Activated naive CD8-positive, alpha-beta T cell treated with anti-CD3 and anti-CD28 coated beads, Interleukin-2, amount 10 ng/mL, durations not matched to agents 7 days and 5 days (primary cell): ENCODE measurements around the gene LYZL1. TPM values are rescaled to one million over a fixed set of nuclear protein-coding genes. Genes with fewer than 3 reads are reported as not detected.
"Not testable (repeated sequence)": the region's sequence is repeated elsewhere in the genome, so short reads cannot be mapped to it uniquely, and the experiment has no call there.

Source experiments
- ATAC-seq: fragments of 150-1000 bp; cut with Tn5 transposase; one replicate; pipeline ENCODE4 v1.10.0; 2021; ENCODE audit warnings: low read depth, moderate library complexity
- POLR2A ChIA-PET: fragments of 350-600 bp; sonication (Branson Sonifier 250); formaldehyde crosslinking; loops from one replicate; lab custom pipeline; 2021; ENCODE audit warnings: antibody characterized with exemption; lab: Charles Lee
- DNase-seq: peaks from one replicate; pipeline ENCODE4 v3.0.0; 2021
- H3K27ac Mint-ChIP-seq: one replicate; pipeline ENCODE4 v1.8.0; 2022; ENCODE audit warnings: mild to moderate bottlenecking, mixed read lengths
- H3K27me3 Mint-ChIP-seq: one replicate; pipeline ENCODE4 v1.8.0; 2022; ENCODE audit warnings: mild to moderate bottlenecking, moderate library complexity, mixed read lengths
- H3K36me3 Mint-ChIP-seq: one replicate; pipeline ENCODE4 v1.8.0; 2021; ENCODE audit warnings: mild to moderate bottlenecking, mixed read lengths
- H3K4me1 Mint-ChIP-seq: one replicate; pipeline ENCODE4 v1.8.0; 2021; ENCODE audit warnings: mixed read lengths
- H3K4me3 Mint-ChIP-seq: one replicate; pipeline ENCODE4 v1.8.0; 2022; ENCODE audit warnings: mild to moderate bottlenecking, moderate library complexity, mixed read lengths
- H3K9me3 Mint-ChIP-seq: one replicate; pipeline ENCODE4 v1.8.0; 2021; ENCODE audit warnings: mixed read lengths
- total RNA-seq, 2 experiments: library from RNA; stranded (reverse); gene quantifications; one replicate each; pipeline ENCODE4 v1.2.3, GENCODE V29; 2021

Gene LYZL1
- total RNA-seq, 2 experiments from 2014 or later = not detected

DNA sequence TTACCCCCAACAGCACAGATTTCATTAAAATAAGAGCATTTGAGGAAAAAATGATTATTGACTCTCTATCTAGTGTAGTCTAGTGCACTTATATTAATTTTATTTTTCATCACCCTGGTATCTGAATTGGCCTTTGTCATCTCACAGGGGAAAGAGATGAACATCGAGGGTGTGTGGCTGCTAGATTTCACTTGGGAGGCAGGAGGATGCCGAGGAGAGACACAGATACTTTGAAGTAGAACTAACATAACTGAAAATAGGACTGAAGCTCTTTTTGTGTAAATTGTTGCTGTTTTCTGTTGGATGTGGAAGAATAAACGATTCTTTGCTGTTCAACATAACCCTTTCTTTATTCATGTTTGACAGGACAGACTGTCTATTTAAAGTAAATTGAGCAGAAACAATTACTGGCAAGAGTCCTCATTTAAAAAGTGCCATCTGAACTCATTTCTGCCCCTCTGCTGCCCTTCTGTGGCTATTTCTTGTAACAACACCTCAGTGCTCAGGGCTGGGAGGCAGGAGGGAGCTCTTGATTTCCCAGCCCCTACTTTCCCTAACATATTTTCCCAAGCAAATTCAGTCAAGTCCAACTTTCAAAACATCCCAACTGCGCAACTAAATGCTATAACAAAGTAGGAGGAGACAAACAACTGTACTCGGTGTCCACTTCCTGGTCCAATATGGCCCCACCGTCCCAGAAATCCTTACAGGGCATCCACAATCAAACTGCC lies 15.6 kb downstream of the LYZL1 start:
- peaks cover 5% of the 10 kb centered on the region for H3K4me1 Mint-ChIP-seq
- ATAC-seq = no peak
- H3K4me3 Mint-ChIP-seq = peak overlapping the region; percentile 75

GRCh38 chr10:29304995-29305335 lies 16.1 kb downstream of the LYZL1 start:
- no peaks in the 10 kb centered on the region for H3K36me3 Mint-ChIP-seq
- POLR2A ChIA-PET = no interaction called here
- H3K4me3 Mint-ChIP-seq = peak overlapping the region; percentile 75
- DNase-seq = no peak
- peaks cover 5% of the 10 kb centered on the region for H3K4me1 Mint-ChIP-seq
- H3K27me3 Mint-ChIP-seq = peaks cover 14% of the 10 kb centered on the region
- H3K27ac Mint-ChIP-seq = no peak overlapping the region
- no peak for ATAC-seq
- H3K9me3 Mint-ChIP-seq = peaks cover 7% of the 10 kb centered on the region

More for the DNA sequence above, 15.6 kb downstream of the LYZL1 start:
- no peak for DNase-seq
- Mint-ChIP-seq H3K9me3 (peaks cover 7% of the 10 kb centered on the region), H3K27me3 (peaks cover 11% of the 10 kb centered on the region), H3K27ac (no peak overlapping the region), H3K36me3 (no peaks in the 10 kb centered on the region)
- POLR2A ChIA-PET = no interaction called here

DNA sequence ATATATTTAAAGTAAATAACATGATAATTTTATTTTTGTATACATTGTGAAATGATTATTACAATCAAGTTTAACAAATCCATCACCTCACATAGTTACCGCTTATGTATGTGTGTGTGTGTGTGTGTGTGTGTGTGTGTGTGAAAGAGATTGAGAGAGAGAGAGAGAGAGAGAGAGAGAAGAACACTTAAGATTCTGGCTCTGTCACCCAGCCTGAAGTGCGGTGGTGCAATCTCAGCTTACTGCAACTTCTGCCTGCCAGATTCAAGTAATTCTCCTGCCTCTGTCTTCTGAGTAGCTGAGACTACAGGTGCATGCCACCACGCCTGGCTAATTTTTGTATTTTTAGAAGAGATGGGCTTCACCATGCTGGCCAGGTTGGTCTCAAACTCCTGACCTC lies 17.8 kb downstream of the LYZL1 start:
- no peak overlapping the region for H3K27ac Mint-ChIP-seq
- no peaks in the 10 kb centered on the region for H3K36me3 Mint-ChIP-seq

GRCh38 chr10:29308142-29308541 lies 19.3 kb downstream of the LYZL1 start:
- H3K27me3 Mint-ChIP-seq = peaks cover 13% of the 10 kb centered on the region
- ATAC-seq, POLR2A ChIA-PET, H3K4me3 Mint-ChIP-seq, H3K36me3 Mint-ChIP-seq, H3K4me1 Mint-ChIP-seq, H3K9me3 Mint-ChIP-seq, H3K27ac Mint-ChIP-seq, DNase-seq: not testable (repeated sequence)

More for the DNA sequence above, 17.8 kb downstream of the LYZL1 start:
- Mint-ChIP-seq H3K4me1 (peaks cover 3% of the 10 kb centered on the region), H3K4me3 (no peak overlapping the region), H3K27me3 (peaks cover 15% of the 10 kb centered on the region), H3K9me3 (peaks cover 2% of the 10 kb centered on the region)
- POLR2A ChIA-PET = no interaction called here
- DNase-seq (no peak), ATAC-seq (no peak)

DNA sequence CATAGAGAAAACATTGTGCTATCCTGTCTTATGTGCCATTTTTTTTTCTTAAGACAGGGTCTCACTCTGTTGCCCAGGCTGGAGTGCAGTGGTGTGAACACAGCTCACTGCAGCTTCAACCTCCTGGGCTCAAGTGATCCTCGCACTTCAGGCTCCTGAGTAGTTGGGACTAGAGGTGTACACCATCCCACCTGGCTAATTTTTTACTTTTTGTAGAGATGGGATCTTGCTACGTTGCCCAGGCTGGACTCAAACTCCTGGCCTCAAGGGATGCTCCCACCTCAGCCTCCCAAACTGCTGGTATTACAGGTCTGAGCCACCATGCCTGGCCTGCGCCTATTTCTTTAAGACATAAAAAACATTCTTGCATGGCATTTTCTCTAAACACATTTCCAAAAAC lies 20.6 kb downstream of the LYZL1 start:
- peaks cover 13% of the 10 kb centered on the region for H3K27me3 Mint-ChIP-seq
- no peak for ATAC-seq

GRCh38 chr10:29310463-29310862 lies 21.6 kb downstream of the LYZL1 start:
- H3K4me1 Mint-ChIP-seq, H3K36me3 Mint-ChIP-seq, H3K27ac Mint-ChIP-seq, POLR2A ChIA-PET, H3K9me3 Mint-ChIP-seq, DNase-seq, ATAC-seq, H3K4me3 Mint-ChIP-seq: not testable (repeated sequence)
- peaks cover 10% of the 10 kb centered on the region for H3K27me3 Mint-ChIP-seq

More for the DNA sequence above, 20.6 kb downstream of the LYZL1 start:
- Mint-ChIP-seq H3K27ac (no peak overlapping the region), H3K4me1 (peaks cover 3% of the 10 kb centered on the region), H3K9me3 (no peaks in the 10 kb centered on the region), H3K36me3 (no peaks in the 10 kb centered on the region), H3K4me3 (no peak overlapping the region)
- POLR2A ChIA-PET = no interaction called here
- no peak for DNase-seq

DNA sequence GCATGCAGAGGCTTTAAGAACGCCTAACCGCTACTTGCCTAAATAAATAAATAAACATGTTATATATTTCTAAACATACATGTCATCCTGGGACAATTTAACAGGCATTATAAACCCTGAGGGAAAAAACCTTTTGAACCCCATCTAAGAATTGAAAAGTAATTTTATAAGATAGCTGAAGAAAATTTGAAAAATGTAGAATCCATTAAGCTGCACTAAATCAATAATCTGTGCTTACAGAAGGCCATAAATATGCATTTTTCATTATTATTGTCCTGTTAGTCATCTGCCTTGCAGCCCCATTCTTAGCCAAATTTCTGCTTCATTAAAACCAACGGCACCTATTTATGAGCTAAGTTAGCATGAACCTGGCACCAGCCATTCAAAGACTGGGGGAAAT lies 24.2 kb downstream of the LYZL1 start:
- Mint-ChIP-seq H3K9me3 (no peaks in the 10 kb centered on the region), H3K4me1 (peaks cover 3% of the 10 kb centered on the region)
- POLR2A ChIA-PET = no interaction called here

DNA sequence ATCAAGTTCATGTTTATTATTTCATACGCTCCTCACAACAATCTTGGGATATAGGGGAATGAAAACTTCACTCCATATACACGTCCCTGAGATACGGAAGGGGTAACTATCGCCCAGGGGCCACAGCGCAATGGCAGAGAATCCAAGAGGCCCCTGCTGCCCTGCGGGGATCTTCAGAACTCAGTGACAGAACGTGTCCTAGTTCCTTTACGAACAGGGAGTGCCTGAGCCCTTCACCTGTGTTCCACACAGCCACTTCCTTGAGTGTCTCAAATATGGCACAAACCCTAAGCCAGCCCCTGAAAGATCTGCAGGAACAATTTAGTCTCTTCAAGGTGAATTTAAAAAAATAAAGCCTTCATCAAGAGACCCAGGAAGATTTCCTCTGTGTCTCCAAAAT lies 25.9 kb downstream of the LYZL1 start:
- Mint-ChIP-seq H3K36me3 (no peaks in the 10 kb centered on the region), H3K27me3 (peaks cover 19% of the 10 kb centered on the region), H3K4me1 (peaks cover 11% of the 10 kb centered on the region), H3K4me3 (no peak overlapping the region), H3K27ac (no peak overlapping the region), H3K9me3 (no peaks in the 10 kb centered on the region)
- ATAC-seq = no peak
- POLR2A ChIA-PET = no interaction called here
- no peak for DNase-seq

More for the DNA sequence above, 24.2 kb downstream of the LYZL1 start:
- peaks cover 14% of the 10 kb centered on the region for H3K27me3 Mint-ChIP-seq
- DNase-seq (no peak), ATAC-seq (no peak)
- no peaks in the 10 kb centered on the region for H3K36me3 Mint-ChIP-seq
- no peak overlapping the region for H3K4me3 Mint-ChIP-seq
- no peak overlapping the region for H3K27ac Mint-ChIP-seq

GRCh38 chr10:29315814-29316213 lies 26.9 kb downstream of the LYZL1 start:
- no peak for ATAC-seq
- Mint-ChIP-seq H3K36me3 (no peaks in the 10 kb centered on the region), H3K27me3 (peaks cover 16% of the 10 kb centered on the region), H3K4me1 (peaks cover 11% of the 10 kb centered on the region), H3K27ac (no peak overlapping the region), H3K4me3 (no peak overlapping the region), H3K9me3 (no peaks in the 10 kb centered on the region)
- POLR2A ChIA-PET = no interaction called here
- DNase-seq = no peak

DNA sequence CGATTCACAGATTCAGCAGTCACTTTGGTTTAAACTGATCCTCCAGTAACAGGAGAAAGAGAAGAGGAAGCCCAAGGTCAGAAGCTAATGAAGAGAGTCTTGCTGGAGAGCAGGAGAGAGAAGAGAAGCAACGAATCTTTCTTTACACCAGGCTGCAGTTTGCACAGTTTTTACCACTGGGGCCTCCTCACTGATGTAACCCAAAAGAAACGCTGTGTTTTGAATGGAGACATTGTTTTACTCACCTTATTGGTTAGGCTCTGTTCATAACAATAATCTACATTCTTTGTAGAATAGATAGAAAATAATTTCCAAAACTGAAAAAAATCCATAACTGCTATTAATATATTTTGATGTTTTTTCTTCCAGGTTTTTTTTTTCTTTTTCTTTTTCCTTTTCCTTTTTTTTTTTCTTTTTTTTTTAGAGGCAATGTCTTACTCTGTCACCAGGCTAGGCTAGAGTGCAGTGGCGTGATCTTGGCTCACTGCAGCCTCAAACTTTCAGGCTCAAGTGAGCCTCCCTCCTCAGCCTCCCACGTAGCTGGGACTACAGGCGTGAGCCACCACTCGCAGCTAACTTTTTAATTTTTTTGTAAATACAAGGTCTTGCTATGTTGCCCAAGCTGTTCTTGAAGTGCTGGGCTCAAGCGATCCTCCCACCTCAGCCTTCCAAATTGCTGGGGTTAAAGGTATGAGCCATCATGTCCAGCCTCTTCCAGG lies 27.6 kb downstream of the LYZL1 start:
- H3K27ac Mint-ChIP-seq = no peak overlapping the region
- POLR2A ChIA-PET = no interaction called here
- no peak overlapping the region for H3K4me3 Mint-ChIP-seq
- H3K27me3 Mint-ChIP-seq = peaks cover 16% of the 10 kb centered on the region
- peaks cover 11% of the 10 kb centered on the region for H3K4me1 Mint-ChIP-seq
- no peaks in the 10 kb centered on the region for H3K36me3 Mint-ChIP-seq
- no peak for ATAC-seq
- no peak for DNase-seq
- no peaks in the 10 kb centered on the region for H3K9me3 Mint-ChIP-seq

DNA sequence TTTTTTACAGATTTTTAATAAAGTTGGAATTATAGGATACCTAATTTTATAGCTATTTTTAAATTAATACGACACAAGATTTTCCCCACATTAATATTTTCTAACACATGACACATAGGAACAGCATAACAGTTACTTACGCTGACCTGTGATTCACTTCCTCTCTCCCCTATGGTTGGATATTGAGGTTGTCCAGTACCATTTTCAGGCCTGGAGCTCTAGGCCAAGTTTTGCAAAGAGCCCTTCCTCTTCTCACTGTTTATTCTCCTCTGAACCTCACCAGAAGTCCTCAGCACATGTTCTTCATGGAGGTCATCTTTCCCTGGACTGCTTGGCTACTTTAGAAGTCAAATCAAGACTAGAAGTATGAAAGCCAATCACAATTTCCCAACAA lies 28.2 kb downstream of the LYZL1 start:
- DNase-seq (no peak), ATAC-seq (no peak)
- POLR2A ChIA-PET = no interaction called here
- Mint-ChIP-seq H3K4me1 (peaks cover 11% of the 10 kb centered on the region), H3K4me3 (no peak overlapping the region), H3K27me3 (peaks cover 17% of the 10 kb centered on the region), H3K9me3 (no peaks in the 10 kb centered on the region), H3K27ac (no peak overlapping the region), H3K36me3 (no peaks in the 10 kb centered on the region)

- no peak for ATAC-seq
Observed at GRCh38 chr10:29317423-29318021, 28.7 kb downstream of the LYZL1 start.

DNA sequence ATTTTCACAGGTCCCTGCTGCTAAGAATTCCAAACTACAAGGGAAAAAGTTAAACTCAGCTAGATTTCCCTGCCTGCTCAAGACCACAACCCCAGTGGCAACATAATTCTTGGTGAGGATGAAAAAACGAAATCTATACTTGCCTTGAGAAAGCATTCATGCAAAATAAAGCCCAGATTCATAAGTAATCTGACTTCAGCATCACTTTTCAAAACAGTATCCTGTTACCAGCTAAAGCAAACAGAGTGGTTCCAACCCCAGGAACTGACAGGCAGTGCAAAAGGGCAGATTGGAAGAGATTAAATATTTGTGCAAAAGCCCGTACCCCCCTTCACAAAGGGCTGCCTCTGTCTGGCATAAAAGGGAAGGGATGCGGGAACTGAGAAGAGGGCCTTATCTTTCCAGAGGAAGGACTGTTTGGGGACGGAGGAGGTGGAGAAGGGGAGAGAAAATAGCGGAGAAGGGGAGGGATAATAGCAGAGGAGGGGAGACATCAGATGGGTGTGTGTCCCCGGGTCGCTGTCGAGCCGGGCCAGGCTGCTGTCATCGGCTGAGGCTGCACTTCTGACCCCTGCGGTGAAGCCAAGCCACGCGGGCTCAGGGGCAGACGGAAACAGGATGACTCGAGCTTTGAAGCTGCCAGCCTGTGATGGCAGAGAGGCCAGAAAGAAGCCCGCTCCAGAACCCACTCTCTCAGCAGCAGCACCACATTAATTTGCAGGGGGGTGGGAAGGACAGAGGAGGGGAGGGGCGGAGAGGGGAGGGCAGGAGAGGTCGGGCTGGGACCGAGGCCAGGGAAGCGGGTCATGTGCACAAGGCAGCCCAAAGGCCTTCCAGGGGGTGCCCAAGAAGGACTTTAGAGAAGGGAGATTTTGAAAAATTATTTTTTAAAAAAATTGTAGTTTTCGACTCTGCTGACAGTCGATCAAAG lies 29.5 kb downstream of the LYZL1 start:
- not testable (repeated sequence) for H3K27ac Mint-ChIP-seq
- H3K27me3 Mint-ChIP-seq = peaks cover 23% of the 10 kb centered on the region
- peak; percentile 82 for ATAC-seq

More at GRCh38 chr10:29317423-29318021, 28.7 kb downstream of the LYZL1 start:
- DNase-seq = no peak
- H3K36me3 Mint-ChIP-seq = no peaks in the 10 kb centered on the region
- no peaks in the 10 kb centered on the region for H3K9me3 Mint-ChIP-seq
- peaks cover 11% of the 10 kb centered on the region for H3K4me1 Mint-ChIP-seq
- peaks cover 18% of the 10 kb centered on the region for H3K27me3 Mint-ChIP-seq
- POLR2A ChIA-PET = no interaction called here
- no peak overlapping the region for H3K27ac Mint-ChIP-seq
- H3K4me3 Mint-ChIP-seq = no peak overlapping the region

More for the DNA sequence above, 29.5 kb downstream of the LYZL1 start:
- Mint-ChIP-seq H3K4me3 (peak overlapping the region; percentile 14), H3K4me1 (peaks cover 11% of the 10 kb centered on the region)
- POLR2A ChIA-PET, H3K36me3 Mint-ChIP-seq, H3K9me3 Mint-ChIP-seq: not testable (repeated sequence)
- peak; percentile 50 for DNase-seq
